ENCODE measurements around the gene RNF123.

DNA sequence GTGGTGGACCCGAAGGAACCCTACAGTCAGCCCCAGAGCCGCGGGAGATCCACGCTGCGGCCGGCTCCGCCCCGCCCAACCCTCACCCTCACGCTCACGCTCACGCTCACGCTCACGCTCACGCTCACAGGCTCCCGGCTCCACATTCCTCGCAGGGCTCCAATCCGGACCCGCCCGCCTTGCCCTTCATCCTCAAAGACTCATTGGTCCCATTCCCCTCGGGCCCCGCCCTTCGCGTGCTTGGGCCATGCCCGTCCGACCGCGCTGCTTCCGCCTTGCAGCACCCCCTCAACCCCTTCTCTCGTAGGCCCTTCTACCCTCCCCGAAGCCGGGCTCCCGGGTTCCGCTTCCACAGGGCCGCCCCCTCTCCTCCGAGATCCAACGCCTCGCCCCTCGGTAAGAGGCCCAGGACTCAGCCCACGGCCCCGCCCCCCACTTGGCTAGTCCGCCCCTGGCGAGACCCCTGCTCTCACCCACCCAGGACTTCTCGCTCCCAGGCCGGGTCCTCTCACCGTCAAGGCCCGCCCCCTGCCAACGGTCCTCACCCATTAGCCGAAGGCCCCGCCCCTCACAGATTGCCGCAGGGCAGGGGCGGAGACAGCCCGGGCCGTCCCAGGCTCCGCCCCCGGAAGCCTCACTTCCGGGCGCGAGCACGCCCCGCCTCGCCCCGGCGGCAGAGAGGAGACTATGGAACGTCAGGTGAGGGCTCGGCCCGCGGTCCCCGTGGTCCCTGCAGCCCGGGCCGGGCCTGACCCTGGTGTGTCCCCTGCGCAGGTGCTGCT lies 15.5 kb upstream of the RNF123 start, which contains the start of gene APEH:
- peak; percentile 85 for TF ChIP-seq POLR2A (IDR thresholded peaks at IDR 0.05; ENCODE audit: extremely low read depth, insufficient read length)
- TF ChIP-seq, protein P1, sequence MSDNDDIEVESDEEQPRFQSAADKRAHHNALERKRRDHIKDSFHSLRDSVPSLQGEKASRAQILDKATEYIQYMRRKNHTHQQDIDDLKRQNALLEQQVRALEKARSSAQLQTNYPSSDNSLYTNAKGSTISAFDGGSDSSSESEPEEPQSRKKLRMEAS (IDR thresholded peaks at IDR 0.05; ENCODE audit: low read depth, low read length): peak; percentile 86; the same call in 1 of the 2 replicates
- TF ChIP-seq, protein P2, sequence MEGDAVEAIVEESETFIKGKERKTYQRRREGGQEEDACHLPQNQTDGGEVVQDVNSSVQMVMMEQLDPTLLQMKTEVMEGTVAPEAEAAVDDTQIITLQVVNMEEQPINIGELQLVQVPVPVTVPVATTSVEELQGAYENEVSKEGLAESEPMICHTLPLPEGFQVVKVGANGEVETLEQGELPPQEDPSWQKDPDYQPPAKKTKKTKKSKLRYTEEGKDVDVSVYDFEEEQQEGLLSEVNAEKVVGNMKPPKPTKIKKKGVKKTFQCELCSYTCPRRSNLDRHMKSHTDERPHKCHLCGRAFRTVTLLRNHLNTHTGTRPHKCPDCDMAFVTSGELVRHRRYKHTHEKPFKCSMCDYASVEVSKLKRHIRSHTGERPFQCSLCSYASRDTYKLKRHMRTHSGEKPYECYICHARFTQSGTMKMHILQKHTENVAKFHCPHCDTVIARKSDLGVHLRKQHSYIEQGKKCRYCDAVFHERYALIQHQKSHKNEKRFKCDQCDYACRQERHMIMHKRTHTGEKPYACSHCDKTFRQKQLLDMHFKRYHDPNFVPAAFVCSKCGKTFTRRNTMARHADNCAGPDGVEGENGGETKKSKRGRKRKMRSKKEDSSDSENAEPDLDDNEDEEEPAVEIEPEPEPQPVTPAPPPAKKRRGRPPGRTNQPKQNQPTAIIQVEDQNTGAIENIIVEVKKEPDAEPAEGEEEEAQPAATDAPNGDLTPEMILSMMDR (IDR thresholded peaks at IDR 0.05; ENCODE audit: low read depth, low read length): no peak

Data from NB4 (cell line).